GM21723 (cell line): ENCODE results near the gene NSG1.
A peak's percentile ranks its signal among the peaks of the same experiment; 100 is the strongest.
"Not testable (repeated sequence)": the region's sequence is repeated elsewhere in the genome, so short reads cannot be mapped to it uniquely, and the experiment has no call there.

Source experiments
- ATAC-seq: cut with Tn5 transposase; IDR thresholded peaks from one replicate; pipeline ENCODE4 v1.9.1; 2021; ENCODE audit warnings: mild to moderate bottlenecking, moderate library complexity; ENCODE audit not compliant: unreplicated experiment

NSG1 gene

DNA sequence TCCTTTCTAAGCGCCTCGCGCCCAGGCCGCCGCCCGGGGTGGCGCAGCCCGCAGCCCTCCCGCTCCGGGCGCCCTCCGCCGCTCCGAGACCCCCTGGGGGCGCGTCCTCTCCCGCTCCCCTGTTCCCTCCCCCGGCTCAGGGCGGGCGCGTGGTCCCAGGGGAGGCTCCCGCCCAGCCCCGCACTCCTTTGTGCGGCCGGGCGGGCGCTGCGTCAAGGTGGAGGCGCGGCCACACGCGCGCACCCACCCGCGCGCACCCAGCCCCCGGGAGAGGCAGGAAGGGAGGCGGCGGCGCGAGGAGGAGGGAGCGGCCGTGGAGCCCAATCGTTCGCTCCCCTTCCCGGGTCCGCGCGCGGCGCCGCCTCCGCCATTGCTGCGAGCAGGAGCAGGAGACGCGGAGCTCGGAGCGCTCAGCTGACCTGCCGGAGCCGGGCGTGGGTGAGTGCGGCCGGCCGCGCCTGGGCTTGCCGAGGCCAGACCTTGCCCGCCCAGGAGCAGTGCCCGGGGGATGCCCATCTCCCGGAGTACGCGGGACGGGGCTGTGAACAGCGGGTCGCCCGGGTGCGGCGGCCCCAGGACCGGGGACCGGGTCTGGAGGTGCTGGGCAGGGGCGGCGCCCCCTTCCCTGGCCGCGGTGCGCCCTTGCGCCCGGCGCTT is at the start of gene NSG1:
Gene NSG1 (plus strand): TSS at position 367 of the 657 bp plus-strand sequence. CDS start 528 bp downstream, outside the sequence.
- no peak for ATAC-seq

- no peak for ATAC-seq
Observed at GRCh38 chr4:4338210-4339001, 48.5 kb upstream of the NSG1 start.

DNA sequence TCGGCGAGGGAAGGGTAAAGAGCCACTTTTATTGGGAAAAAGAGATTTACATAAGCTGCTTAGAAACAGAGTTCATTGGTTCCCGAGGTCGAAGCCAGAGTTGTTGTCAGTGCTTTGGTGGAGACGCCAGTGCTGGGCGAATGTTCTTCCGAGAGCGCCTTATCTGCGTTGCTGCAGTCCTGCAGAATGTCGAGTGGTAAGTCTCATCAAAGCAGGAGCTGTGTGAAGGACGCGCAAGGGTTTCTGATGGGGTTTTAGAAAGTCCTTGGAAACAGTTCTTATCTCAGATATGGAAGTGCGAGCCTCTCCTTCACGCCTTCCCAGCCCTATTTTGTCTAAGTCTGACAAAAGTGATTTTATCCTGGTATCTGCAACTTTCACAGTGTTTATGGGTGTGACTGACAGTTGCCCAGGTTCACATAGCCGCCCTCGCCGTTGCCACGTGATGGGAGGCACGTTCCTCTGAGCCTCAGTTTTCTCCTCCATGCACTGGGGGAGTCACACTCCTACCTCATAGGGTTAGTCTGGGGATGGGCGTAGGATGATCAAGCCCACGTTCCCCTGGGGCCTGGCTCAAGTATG is 47.3 kb upstream of the NSG1 start:
- ATAC-seq: no peak

DNA sequence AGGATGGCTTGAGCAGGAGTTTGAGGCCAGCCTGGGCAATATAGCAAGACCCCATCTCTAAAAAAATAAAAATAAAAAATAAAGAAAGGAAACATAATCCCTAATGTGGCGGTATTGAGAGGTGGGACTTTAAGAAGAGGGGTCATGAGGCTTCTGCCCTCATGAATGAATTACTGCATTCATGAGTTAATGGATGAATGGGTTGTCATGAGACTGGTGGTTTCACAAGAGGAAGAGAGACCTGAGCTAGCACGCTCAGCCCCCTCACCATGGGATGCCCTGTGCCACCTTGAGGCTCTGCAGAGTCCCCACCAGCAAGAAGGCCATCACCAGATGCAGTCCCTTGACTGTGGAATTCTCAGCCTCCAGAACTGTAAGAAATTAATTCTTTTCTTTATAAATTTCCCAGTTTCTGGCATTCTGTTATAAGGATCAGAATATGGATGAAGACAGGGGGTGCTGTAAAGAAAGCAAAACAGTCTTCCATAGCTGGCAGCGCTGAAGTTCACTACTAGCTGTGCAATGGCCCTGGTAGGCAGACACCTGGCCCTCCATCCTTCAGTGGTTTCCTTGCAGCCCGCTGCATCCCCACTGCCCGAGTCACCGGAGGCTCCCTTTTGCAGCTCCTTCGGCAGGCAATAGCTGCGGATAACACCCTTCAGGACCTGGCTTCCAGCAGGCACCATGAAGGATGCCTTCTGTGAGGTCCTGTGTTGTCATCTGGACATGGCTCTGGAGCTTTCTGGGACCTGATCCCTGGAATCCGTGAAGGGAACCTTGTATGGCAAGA is 44.8 kb upstream of the NSG1 start:
- no peak for ATAC-seq

DNA sequence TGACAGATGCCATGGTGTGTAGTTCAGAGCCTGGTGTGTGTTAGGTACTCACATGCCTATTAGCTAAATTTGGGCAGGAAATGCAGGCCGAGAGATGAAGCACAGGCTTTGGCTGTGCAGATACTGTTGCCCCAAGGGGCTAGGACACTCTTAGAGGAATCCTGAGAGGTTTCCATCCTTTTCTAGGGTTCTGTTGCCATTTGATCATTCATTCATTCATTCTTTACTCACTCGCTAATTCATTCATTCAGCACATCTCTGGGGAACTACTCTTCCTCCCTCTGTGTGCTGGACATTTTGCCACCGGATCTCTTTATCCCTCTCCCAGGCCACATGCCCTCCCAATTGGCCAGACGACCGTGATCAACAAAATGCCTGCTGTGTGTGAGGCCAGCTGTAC is 43.9 kb upstream of the NSG1 start:
- ATAC-seq: no peak

GRCh38 chr4:4344915-4345527 is 41.9 kb upstream of the NSG1 start:
- ATAC-seq: peak; percentile 95

DNA sequence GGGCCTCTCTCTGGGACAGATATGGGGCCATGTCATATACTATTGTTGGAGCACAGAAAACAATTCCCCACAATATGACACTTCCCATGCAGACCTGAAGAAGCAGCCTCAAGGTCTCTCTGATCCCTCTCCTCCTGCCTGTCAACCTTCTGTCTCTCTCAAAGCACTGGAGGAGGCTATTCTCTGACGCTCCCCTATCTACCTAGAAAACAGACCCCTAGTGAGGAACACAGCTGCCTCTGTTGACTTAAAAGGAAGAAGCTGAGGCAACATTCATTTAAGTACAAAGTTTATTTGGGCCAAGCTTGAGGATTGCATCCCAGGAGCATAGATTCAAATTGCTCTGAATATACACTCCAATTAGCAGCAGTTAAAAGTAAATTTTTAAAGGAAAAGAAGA is 39.3 kb upstream of the NSG1 start:
- ATAC-seq: no peak

DNA sequence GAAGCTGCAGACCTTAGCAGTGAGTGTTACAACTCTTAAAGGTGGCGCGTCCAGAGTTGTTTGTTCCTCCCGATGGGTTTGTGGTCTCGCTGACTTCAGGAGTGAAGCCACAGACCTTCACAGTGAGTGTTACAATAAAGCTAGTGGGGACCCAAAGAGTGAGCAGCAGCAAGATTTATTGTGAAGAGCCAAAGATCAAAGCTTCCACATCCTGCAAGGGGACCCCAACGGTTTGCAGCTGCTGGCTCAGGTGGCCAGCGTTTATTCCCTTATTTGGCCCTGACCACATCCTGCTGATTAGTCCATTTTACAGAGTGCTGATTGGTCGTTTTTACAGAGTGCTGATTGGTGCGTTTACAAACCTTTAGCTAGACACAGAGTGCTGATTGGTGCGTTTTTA is 38.3 kb upstream of the NSG1 start:
- ATAC-seq: not testable (repeated sequence)

- no peak for ATAC-seq
Observed at GRCh38 chr4:4349867-4350266, 37.0 kb upstream of the NSG1 start.

DNA sequence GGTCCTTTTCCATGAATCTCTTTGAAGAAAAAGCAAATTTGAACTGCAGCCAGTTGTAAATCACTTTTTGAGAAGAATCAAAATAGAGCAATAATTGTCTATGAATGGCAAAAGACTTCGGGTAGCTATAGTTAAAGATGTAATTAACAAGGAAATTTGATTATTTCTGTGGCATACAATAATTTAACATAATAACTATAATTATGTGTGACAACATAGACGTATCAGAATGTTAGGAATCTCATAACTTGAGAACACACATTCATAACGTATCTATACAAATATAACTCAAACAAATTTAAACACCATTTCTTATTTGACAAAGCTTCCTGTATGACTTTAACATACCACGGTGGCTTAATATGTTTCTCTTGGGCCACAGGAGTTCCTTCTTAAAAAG is 36.0 kb upstream of the NSG1 start:
- ATAC-seq: no peak

- no peak for ATAC-seq
Observed at GRCh38 chr4:4355302-4355701, 31.6 kb upstream of the NSG1 start.

DNA sequence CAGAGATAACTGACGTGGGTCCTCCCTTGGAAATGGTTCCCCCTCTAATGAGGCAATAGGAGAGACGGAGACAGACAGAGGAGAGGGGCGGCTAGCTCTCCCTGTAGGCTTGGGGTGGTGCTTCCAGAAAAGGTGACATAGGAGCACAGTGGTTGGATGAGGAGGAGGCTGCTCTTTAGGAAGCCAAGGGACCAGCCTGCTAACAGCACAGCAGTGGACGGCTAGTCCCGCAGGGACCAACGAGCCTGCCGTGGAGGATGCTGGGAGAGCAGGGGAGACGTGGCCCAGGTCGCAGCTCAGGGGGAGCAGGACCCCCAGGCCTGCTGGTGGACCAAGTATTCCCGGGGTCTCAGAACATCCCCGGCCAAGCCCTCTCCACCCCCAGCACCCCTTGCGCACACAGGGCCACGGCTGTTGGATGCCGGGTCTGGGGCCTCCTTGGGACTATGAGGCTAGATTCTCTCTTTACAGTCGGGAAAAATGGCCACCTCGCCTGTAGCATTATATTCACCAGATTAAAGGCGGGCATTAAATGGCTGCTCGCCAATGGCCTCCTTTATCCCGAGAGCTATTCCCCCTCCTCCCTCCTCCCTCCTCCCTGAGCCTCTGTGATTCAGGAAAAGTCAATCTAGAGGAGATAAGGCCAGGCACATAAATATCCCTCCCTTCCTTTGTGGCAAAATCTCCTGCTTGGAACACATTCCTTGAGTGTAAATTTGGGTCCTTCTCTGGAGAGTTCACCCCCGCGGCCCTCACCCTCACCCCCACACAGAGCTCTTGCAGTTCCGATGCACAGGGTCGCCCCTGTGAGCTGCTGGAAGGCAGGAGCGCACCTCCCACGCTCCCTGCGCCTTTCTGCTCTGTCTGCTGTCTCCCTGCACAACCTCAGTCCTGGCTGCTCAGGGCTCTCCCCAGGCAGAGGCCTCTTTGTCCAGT is 30.5 kb upstream of the NSG1 start:
- ATAC-seq: no peak

GRCh38 chr4:4358093-4358854 is 28.6 kb upstream of the NSG1 start:
- ATAC-seq: no peak

DNA sequence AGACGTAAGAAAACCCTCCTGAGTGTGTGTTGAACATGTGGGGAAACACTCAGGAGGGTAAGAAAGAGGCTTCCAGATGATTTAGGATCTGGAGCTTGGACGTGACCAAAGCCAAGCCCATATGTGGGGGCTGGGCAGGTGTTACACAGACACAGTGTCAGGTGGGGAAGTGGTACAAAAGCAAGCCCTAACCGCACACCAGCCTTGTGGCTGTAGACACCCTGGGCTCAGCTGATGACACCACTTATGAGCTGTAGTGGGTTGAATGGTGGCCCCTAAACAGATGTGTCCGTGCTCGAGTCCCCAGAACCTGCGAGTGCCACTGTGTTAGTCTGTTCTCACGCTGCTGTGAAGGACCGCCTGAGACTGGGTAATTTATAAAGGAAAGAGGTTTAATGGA is 25.0 kb upstream of the NSG1 start:
- ATAC-seq: no peak

- ATAC-seq: no peak
Observed at GRCh38 chr4:4362991-4363697, 23.8 kb upstream of the NSG1 start.

DNA sequence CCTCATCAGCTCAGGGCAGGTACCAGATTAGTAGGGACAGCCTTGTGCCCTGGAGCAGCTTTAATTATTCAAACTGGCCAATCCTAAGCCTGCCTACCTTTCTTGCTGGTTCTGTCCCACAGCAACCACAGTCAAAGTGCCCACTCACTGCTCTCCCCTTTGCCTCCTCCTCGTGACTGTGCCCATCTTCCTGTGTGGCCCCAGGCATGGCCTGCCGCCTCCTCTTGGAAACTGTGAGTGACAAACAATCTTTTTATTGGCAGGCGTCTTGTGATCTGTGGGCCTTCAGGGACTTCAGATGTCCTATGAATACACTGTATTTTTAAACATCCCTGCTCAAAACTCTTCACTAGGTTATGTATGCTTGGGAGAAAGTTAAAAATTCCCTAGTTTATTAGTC is 22.8 kb upstream of the NSG1 start:
- ATAC-seq: no peak

GRCh38 chr4:4364486-4365208 is 22.3 kb upstream of the NSG1 start:
- ATAC-seq: no peak
